ENCODE results near the gene ATP23. TPM values are rescaled to one million over a fixed set of nuclear protein-coding genes. Genes with fewer than 3 reads are reported as not detected.

Gene ATP23, protein sequence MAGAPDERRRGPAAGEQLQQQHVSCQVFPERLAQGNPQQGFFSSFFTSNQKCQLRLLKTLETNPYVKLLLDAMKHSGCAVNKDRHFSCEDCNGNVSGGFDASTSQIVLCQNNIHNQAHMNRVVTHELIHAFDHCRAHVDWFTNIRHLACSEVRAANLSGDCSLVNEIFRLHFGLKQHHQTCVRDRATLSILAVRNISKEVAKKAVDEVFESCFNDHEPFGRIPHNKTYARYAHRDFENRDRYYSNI
- 8.3 and 10.7 TPM in 2 replicates for total RNA-seq

DNA sequence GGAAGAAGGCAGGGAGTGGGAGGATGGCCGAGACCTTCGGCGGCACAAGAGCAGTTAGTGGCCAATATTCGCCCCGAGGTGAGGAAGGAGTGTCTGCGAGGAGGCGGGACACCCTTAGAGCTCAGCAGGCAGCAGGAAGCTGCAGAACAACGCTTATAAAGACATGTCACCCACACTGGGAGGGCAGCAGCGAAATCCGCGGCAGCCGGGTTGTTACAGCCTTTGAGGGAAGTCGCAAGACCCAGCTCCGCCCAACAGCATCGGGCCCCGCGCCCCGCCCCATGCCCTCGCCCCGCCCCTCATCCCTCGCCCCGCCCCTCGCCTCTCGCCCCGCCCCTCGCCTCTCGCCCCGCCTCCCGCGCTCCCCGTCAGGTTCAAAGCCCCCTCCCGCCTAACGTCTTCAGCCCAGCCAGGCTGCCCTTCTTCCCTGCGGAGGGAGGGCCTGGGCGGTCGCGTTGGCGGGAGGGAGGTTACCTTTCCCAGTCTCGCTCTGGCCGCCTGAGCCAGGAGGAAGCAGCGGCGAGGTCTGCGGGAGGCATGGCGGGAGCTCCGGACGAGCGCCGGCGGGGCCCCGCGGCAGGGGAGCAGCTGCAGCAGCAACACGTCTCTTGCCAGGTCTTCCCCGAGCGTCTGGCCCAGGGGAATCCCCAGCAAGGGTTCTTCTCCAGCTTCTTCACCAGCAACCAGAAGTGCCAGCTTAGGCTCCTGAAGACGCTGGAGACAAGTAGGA, at the start of gene ATP23:
TSS of gene ATP23 (plus strand) at position 403 of the 730 bp plus-strand sequence. CDS start at position 538, 135 bp downstream.
- H3K27ac Mint-ChIP-seq: peak within 1 kb of the TSS; percentile 97
- peaks cover 3% of the 10 kb centered on the region for H3K36me3 Mint-ChIP-seq (ENCODE audit: low read depth)
- peaks cover 36% of the 10 kb centered on the region for H3K4me1 Mint-ChIP-seq
- peak within 1 kb of the TSS; percentile 91 for H3K4me3 Mint-ChIP-seq
- intact Hi-C loops (cut with micrococcal nuclease): loop anchor here (1.0 to 2.0 kb wide), 2 partner anchors 95 to 105 kb away; partner anchors contain the start of gene CTDSP2
- no peaks in the 10 kb centered on the region for H3K27me3 Mint-ChIP-seq
- H3K9me3 Mint-ChIP-seq: no peaks in the 10 kb centered on the region
- DNase-seq: peak; percentile 97

DNA sequence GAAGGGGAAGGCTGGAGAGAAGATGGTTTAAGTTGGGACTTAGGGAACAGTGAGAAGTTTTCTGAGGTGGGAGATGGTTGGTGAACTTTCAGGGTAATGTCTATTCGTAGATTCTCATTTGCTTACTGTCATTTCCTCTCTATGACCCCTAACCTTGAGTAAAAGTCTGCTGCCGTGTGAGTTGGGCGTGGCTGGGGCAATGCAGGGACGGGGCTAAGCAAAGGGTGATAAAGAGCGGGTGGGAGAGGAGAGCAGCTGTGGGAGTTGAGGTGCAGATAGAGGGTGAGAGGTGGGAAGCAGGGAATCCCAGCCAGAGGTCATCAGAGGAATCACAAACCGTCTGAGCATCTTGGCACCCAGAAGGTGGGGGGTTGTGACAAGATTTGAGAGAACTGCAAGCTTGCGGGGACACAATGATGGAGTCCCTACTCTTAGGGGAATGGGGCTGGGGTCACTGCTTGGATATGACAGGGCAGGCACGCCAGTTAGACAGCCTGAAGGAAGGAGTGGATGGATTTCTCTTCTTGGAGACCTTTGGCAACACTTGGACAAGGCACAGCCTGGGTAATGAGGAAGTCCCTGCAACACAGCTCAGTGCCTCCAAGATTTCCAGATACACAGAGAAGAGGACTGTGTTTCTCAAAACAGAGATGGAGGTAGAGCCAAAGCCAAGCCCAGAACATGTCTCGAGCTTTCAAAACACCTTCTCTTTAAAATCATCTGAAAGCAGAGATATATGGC, 49.0 kb upstream of the ATP23 start:
- Mint-ChIP-seq H3K4me1 (peaks cover 35% of the 10 kb centered on the region), H3K27ac (no peak overlapping the region), H3K27me3 (peaks cover 7% of the 10 kb centered on the region), H3K4me3 (no peak overlapping the region), H3K36me3 (ENCODE audit: low read depth) (no peaks in the 10 kb centered on the region), H3K9me3 (no peaks in the 10 kb centered on the region)
- no peak for DNase-seq
- intact Hi-C loops (cut with micrococcal nuclease): no loop called here

DNA sequence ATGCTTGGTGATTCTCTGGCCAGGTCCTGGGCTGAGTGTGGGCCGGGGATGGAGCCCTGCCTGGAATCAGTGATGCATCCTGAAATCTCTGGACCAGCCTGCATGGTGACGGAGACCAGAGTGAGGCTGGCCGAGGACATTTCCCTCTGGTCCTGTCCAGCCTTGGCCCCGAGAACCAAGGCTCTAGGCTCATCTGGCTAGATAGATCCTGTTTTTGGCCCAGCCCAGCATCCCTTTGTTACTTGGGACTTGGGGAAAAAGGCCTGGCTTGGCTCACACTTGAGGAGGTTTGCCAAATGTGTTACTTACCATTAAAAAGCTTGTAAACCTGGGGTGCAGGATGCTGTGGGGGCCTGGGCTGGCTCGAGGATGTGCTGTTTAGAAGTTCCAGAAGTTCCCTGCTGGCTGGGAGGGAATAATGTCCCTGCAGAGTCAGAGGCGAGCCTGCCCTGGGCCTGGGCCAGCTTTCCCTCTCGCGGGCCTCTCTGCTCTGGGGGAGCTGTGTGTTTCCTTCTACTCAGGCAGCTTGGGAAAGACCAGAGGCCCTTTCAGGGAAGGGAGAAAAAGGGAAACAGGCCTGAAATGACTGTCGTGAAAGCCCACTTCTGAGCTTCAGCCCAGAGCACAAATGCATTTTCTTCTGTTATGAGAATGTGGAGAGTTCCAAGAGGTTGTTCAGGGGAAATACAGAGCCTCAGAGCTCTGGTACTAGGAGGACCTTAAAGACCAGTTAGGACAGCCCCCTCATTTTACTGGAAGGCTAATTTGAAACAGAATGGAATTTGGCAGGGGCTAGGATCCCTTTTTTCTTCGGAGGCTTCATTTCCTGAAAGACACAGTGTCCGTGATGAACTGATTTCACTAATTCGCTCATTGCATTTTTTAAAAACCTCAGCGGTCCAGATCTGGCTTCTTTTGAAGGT, 47.7 kb upstream of the ATP23 start:
- Mint-ChIP-seq H3K27me3 (peaks cover 7% of the 10 kb centered on the region), H3K4me1 (peaks cover 38% of the 10 kb centered on the region), H3K27ac (no peak overlapping the region), H3K4me3 (no peak overlapping the region), H3K36me3 (ENCODE audit: low read depth) (no peaks in the 10 kb centered on the region), H3K9me3 (no peaks in the 10 kb centered on the region)
- no peak for DNase-seq
- intact Hi-C loops (cut with micrococcal nuclease): no loop called here

DNA sequence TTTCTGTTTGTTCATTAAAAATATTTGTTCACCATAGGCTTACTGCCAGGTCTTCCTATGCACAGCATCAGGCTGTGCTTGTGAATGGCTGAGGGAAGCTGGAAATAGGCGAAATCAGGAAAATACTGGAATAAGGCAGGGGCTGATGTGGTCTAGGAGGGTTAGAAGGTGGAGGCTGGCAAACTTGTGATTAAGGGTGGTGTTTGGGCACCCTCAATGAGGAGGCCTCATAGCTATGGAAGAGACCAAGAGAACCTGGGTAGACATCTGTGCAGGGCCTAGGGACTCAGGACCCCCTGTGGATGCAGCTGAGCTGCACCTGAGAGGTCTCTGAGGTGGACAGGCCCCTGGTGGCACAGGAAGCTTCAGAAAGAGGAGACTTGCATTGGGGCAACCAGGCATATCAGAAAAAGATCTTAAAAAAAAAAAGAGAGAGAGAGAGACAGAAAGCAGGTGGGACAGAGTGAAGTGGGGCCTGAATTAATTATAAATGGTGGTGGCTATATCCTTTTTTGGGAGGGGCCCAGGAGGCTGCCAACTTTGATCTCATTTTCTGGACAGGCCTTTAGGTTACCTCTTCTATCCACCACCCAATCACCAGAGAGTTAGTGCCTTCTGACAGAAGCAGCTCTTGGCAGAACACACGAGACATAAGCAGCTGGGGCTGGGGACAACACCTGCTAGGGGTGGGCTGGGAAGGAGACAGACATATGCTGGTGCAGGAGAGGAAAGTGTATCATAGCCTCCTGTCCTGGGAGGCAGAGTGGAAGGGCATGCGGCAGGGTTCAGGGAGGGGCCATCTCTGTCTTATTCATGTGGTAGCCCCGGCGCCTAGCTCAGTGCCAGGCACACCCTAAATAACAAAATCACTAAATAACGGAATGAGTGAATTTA, 46.7 kb upstream of the ATP23 start:
- intact Hi-C loops (cut with micrococcal nuclease): no loop called here
- peaks cover 7% of the 10 kb centered on the region for H3K27me3 Mint-ChIP-seq
- no peaks in the 10 kb centered on the region for H3K36me3 Mint-ChIP-seq (ENCODE audit: low read depth)
- H3K9me3 Mint-ChIP-seq: no peaks in the 10 kb centered on the region
- no peak for DNase-seq
- H3K4me3 Mint-ChIP-seq: no peak overlapping the region
- no peak overlapping the region for H3K27ac Mint-ChIP-seq
- H3K4me1 Mint-ChIP-seq: peaks cover 44% of the 10 kb centered on the region

DNA sequence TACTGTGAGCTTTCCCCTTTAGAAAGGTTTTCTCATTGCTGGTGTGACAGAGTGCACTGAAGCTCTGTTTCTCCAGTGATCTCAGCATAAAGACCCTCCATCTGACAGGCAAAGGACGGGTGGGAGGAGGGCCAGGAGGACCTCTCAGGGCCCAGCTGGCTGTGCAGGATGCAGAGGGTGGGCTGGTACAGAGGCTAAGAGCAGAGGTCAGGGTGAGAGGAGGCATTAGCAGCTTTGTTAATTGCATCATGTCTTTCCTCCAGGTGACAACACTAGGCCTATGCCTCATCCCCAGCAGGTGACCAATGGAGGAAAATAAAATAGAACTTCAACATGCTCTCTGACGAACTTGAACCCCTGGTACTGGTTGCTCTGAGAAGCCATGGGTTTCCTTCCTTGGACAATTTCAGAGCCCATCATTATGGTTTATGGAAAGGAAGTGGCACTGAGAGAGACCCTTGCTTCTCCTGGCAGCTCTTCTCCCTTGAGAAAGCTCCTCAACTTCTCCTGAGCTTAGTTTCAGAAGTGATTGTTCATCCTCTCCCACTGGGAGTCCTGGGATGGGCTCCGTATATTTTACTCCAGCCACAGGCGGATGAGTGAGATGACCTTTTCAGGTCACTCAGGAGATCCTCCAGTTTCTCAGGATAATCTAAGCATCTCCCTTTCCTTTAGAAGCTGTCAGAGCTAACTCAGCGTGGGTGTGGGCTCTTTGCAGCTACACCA, 45.8 kb upstream of the ATP23 start:
- H3K4me1 Mint-ChIP-seq: peaks cover 47% of the 10 kb centered on the region
- intact Hi-C loops (cut with micrococcal nuclease): no loop called here
- no peaks in the 10 kb centered on the region for H3K36me3 Mint-ChIP-seq (ENCODE audit: low read depth)
- DNase-seq: no peak
- no peak overlapping the region for H3K27ac Mint-ChIP-seq
- H3K9me3 Mint-ChIP-seq: no peaks in the 10 kb centered on the region
- H3K4me3 Mint-ChIP-seq: no peak overlapping the region
- H3K27me3 Mint-ChIP-seq: peaks cover 7% of the 10 kb centered on the region

DNA sequence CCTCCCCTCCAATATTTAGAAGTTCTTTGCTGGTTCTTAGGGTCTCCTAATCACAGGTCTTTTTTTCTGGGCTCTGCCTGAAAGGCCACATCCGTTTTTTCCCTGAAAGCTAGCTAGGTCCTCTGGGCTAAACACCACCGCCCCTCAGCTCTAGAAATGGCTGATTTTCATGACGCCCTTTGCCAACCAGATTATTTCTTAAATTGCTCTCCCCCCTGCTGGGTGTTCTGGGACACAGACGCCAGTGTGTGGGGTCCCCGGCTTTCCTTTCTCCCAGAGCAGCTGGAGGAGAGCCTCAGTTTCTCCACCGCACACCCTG, 45.3 kb upstream of the ATP23 start:
- H3K9me3 Mint-ChIP-seq: no peaks in the 10 kb centered on the region
- H3K4me3 Mint-ChIP-seq: peak overlapping the region; percentile 48
- intact Hi-C loops (cut with micrococcal nuclease): no loop called here
- H3K4me1 Mint-ChIP-seq: peaks cover 47% of the 10 kb centered on the region
- no peak overlapping the region for H3K27ac Mint-ChIP-seq
- H3K36me3 Mint-ChIP-seq (ENCODE audit: low read depth): no peaks in the 10 kb centered on the region
- DNase-seq: no peak
- peaks cover 7% of the 10 kb centered on the region for H3K27me3 Mint-ChIP-seq

DNA sequence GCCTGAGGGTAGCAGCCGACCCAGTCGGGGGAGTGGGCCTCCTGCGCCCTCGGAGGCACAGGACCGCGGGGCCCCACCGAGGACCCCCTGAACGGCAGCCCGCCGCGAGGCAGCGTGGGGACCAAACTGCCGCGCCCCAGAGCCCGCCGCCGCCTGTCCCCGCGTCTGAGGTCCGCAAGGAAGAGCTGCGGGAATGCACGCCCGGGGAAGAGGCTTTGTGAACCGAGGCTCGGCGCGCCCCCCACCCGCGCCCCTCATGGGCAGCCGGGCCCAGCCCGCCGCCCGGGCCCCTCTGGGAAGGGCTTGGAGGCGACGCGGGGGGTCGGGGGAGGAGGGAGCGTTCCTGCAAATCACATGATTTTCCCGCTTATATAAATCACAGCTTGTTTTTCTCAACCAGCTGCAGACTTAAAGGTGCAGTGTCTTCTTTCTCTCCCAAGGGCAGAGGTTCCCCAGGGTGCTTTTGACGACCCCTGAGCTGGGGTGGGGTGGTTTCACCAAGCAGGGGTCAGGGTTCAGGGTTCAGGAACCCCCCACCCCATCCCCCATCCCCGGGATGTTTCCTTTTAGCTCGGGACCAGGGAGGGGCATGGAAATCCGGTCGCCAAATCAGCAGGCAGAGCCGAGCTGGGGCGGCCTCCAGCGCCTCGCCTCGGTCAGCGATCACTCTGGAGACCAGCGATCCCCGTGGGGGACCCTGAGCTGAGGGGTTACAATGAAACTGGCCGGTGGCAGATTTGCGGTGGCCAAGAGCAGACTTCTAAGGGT, 44.7 kb upstream of the ATP23 start:
- peaks cover 6% of the 10 kb centered on the region for H3K27me3 Mint-ChIP-seq
- H3K4me1 Mint-ChIP-seq: peaks cover 47% of the 10 kb centered on the region
- intact Hi-C loops (cut with micrococcal nuclease): no loop called here
- peak; percentile 70 for DNase-seq
- peak overlapping the region; percentile 98 for H3K27ac Mint-ChIP-seq
- peak overlapping the region; percentile 80 for H3K4me3 Mint-ChIP-seq
- H3K36me3 Mint-ChIP-seq (ENCODE audit: low read depth): no peaks in the 10 kb centered on the region
- no peaks in the 10 kb centered on the region for H3K9me3 Mint-ChIP-seq

DNA sequence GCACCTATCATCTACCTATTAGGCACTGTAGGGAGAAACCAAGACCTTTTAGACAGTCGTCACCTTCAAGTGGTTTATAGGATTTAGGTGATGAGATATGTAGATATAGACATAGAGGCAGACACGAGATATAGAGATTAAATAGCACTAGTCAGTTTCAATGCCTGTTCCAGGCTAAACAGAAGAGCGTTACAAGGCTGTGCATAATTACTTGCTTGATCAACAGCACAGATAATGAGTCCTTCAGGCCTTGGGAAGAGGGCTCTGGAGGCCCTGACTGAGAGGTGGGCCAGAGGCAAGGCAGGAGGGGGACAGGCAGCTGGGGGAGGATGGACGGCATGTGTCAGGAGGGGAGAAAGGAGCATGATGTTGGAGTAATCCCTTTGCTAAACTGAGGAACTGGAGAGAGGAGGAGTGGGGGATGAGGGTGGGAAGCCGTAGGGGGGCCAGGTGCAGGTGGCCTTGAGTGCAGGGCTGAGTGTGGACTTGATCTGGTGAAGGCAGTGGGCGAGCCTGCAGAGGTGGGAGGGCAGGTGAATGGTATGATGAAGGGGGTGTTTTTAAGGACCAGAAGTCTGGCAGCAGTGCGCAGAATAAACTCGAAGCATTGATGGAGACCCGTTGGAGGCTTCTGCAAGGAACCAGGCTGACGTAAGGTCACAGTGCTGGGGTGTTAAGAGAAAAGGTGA, 43.9 kb upstream of the ATP23 start:
- intact Hi-C loops (cut with micrococcal nuclease): no loop called here
- no peak for DNase-seq
- peak overlapping the region; percentile 98 for H3K27ac Mint-ChIP-seq
- peak overlapping the region; percentile 80 for H3K4me3 Mint-ChIP-seq
- H3K27me3 Mint-ChIP-seq: peaks cover 1% of the 10 kb centered on the region
- H3K9me3 Mint-ChIP-seq: no peaks in the 10 kb centered on the region
- H3K36me3 Mint-ChIP-seq (ENCODE audit: low read depth): no peaks in the 10 kb centered on the region
- peaks cover 46% of the 10 kb centered on the region for H3K4me1 Mint-ChIP-seq

DNA sequence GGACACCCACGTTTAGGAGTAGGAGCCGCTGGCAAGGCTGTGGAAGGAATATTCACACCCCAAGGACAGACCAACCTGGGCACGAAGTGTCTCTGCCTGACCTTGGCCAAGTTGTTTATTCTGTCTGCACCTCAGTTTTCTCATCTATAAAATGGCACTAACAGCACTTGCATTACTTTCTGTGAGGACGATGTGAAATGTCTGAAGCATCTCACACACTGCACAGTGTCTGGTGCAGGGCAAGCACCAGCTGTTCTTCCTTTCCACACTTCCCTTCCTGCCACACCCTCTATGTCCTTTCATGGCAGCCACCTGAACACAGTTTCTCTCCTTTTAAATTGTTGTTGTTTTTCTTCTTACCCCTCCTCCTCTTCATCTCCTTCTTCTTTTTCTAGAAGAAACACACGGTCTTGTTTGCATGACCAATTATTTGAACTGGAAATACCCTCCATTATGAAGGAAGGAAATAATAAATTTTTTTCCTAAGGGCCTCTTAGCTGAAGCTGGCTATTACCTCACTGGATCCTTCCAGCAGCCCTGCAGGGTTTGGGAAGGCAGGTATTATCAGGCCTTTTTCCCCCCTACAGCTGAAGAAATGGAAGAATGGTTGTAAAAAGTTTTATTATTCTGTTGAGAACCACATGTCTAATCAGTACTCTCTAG, 42.9 kb upstream of the ATP23 start:
- Mint-ChIP-seq H3K36me3 (ENCODE audit: low read depth) (no peaks in the 10 kb centered on the region), H3K4me1 (peaks cover 46% of the 10 kb centered on the region)

DNA sequence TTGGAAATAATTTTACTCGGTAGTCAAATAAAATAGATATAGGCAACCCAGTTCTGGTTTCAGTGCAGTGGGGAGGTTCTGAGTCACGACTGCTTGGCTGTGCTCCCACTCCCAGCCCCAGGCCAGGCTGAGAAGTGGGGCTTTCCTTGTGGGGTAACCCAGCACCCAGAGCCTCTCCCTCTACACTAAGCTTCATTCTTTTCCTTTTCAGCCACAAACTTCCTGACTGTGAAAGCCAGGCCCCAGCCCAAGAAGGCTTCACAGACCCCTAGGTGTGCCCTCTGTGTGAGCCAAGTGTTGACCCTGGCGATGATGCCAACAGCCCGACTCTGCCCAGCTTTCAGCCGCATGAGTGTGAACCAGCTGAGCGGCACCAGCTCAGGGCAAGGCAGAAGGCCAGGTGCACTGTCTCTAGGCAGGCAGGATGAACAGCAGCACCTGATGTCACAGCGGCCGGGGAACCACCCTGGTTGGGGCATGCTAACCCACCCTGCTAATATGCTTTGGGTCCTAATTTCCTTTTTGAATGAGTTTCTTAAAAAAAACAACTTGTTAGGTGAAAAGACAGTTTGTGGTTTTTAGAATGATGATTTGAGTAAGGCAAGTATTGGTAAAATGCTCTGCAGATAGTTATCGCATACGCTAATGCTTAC, 42.2 kb upstream of the ATP23 start:
- peak overlapping the region; percentile 98 for H3K27ac Mint-ChIP-seq
- no peaks in the 10 kb centered on the region for H3K36me3 Mint-ChIP-seq (ENCODE audit: low read depth)
- intact Hi-C loops (cut with micrococcal nuclease): loop anchor here (1.0 to 2.0 kb wide), 5 partner anchors 34 to 116 kb away; partner anchors contain the start of gene TSFM
- peak; percentile 89 for DNase-seq
- peak overlapping the region; percentile 80 for H3K4me3 Mint-ChIP-seq
- no peaks in the 10 kb centered on the region for H3K9me3 Mint-ChIP-seq
- H3K27me3 Mint-ChIP-seq: peaks cover 2% of the 10 kb centered on the region
- H3K4me1 Mint-ChIP-seq: peaks cover 46% of the 10 kb centered on the region

More for the DNA sequence above, 42.9 kb upstream of the ATP23 start:
- intact Hi-C loops (cut with micrococcal nuclease): loop anchor here (2.0 kb wide), 2 partner anchors 36 to 116 kb away; partner anchors contain the start of gene TSFM
- no peaks in the 10 kb centered on the region for H3K9me3 Mint-ChIP-seq
- peaks cover 2% of the 10 kb centered on the region for H3K27me3 Mint-ChIP-seq
- peak; percentile 71 for DNase-seq
- peak overlapping the region; percentile 98 for H3K27ac Mint-ChIP-seq
- peak overlapping the region; percentile 80 for H3K4me3 Mint-ChIP-seq

All from activated CD4-positive, alpha-beta T cell treated with anti-CD3 and anti-CD28 coated beads, Interleukin-2, amount 10 ng/mL, durations not matched to agents 24 days and 14 days (primary cell).